Amniotic stem cell (primary cell): ENCODE data around the gene TBC1D16.

Experiments
- DNase-seq: peaks from one replicate; lab custom pipeline; 2025; lab: John Stamatoyannopoulos, UW

The TBC1D16 gene

DNA sequence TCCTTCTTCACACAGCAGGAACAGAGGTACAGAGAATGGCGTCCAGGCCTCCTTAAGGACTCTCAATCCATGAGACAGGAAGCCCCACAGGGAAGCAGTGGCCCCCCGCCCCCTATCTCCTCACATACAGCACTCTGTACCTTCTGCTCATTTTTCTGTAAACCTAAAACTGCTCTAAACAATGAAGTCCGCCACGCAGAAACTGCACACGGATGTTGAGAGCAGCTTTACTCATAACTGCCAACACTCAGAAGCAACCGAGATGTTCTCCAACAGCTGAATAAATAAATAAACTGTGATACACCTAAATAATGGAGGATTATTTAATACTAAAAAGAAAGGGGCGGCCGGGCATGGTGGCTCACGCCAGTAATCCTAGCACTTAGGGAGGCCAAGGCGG, 9.9 kb downstream of the TBC1D16 start:
- DNase-seq = no peak

DNA sequence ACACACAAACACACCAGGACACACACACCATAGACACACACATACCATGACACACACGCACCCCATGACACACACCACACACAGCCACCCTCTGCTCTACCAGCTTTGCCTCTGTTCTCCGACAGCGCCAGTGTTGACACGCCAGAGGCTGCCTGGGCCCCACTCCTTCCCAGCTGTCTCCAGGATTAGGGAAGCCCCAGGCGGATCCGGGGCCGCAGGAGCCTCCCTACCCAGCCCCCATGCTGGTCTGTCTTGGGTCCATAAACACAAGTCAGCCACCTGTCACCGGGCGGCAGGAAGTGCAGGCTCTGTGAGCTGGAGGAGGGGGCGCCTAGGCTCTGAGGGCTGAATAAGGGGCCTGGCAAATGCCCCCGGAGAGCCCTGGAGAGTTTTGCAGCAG, 10.5 kb downstream of the TBC1D16 start:
- no peak for DNase-seq

DNA sequence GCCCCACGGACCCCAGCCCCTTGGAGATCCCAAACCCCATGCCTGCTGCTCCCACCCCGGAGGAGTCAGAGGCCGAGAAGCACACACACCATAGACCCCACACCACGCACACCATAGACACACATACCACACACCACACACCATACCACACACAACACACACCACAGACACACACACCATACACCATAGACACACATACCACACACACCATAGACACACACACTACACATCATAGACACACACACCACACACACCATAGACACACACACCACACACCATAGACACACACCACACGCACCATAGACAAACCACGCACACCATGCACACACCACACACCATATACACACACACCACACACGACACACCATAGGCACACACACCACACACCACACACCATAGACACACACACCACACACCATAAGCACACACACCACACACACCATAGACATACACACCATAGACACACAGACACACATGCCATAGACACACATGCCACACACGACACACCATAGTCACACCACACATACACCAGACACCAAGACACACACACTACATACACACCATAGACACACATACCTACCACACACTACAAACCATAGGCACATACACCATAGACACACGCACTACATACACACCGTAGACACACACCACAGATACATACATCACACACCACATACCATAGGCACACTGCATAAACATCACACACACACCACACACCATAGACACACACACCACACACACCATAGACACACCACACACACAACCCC, 11.3 kb downstream of the TBC1D16 start:
- DNase-seq = no peak

DNA sequence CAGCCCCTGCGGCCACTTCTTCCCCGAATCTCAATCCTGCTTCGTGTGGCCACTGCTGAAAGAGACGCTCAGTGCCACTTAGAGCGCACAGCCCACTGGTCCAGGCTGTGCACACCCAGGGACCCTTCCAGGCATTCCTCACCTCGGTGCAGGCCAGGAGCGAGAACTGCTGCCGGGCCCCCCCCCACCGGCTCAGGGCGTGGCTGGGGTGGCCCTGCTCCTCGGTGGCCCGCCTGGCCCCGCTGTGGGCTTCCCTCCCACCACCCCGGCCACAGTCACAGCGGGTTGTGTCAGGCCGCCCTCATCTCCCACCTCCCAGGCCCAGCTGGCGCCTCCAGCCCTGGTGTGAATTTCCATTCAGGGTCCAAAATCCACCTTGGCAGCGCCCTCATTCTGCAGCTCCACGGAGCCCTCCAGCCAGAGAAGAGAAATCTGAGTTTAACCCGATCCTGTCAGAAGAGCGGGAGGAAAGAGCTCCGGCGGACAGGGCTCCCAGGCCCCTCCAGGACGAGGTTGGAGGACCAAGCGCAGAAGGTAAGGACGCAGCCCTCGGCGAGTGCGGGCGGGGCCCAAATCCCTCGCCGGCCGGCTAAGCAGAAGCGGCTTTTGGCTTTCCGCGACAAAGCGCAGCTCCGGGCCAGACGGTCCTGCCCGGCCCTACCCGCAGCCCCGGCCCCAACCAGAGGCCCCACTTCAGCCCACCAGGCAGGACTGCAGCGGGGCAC, 12.0 kb downstream of the TBC1D16 start:
- no peak for DNase-seq

DNA sequence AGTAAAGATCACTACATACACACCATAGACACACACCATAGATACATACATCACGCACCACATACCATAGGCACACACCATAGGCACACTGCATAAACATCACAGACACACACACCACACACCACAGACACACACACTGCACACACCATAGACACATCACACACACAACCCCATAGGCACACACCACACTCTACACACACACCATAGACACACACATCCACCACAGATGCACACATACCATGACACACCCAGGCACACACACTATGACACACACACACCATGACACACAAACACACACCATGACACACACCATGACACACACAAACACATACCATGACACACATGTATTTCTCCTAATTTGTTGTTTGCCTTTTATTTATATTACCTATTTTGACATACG, 14.1 kb downstream of the TBC1D16 start:
- no peak for DNase-seq

DNA sequence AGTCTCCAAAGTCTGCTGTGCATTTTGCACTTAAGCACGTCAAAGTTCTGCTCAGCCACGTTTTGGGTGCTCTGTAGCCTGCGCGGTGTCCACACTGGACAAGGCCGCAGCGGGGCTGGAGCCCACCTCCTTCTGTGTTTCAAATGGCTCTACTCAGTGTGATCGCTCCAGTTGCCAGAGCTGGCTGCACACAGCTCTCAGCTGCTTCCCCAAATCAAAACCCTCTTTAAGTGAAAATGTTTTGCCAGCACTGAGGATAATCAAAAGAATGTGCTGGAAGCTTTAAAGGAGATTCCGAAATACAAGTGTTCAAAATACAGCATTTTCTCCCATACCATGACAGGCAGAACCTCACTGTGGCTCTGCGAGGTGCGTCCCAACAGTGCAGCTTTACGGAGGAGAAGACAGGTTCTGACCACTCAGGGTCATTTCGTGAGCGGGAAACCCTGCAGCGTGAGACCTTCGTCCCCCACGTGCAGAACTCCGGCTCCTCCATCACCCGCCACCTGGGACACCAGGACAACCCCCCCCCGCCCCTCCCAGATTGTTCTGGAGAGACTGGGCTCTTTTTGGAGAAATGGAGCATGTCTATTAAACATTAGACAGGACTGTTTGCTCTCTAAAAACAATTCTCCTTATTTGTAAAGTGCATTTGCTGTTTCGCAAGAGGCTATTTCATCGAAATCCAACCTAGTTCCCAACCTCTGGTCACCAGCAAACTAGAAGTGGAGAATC, 16.6 kb downstream of the TBC1D16 start:
- DNase-seq = no peak

DNA sequence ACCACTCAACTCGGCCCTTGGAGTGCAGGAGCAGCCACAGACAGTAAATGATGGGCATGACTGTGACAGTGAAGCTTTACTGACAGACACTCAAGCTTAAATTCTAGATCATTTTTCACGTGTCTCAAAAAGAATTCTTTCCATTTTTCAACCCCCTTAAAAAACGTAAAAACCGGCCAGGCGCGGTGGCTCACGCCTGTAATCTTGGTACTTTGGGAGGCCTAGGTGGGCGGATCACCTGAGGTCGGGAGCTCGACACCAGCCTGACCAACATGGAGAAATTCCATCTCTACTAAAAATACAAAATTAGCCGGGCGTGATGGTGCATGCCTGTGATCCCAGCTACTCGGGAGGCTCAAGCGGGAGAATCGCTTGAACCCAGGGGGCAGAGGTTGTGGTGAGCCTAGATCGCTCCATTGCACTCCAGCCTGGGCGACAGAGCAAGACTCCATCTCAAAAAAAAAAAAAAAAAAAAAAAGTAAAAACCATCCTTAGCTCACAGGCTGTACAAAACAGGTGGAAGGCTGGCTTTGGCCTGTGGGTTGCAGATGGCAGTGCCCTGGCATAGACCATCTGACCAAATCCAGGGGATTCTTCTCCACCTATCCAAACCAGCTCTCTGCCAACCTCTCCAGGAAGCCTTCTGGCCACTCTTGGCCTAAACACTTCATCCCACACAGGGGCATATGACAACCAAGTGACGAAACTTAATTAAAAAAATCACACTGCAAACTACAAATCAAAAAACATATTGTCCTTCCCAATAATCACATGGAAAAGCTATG, 18.3 kb downstream of the TBC1D16 start:
- DNase-seq = no peak

DNA sequence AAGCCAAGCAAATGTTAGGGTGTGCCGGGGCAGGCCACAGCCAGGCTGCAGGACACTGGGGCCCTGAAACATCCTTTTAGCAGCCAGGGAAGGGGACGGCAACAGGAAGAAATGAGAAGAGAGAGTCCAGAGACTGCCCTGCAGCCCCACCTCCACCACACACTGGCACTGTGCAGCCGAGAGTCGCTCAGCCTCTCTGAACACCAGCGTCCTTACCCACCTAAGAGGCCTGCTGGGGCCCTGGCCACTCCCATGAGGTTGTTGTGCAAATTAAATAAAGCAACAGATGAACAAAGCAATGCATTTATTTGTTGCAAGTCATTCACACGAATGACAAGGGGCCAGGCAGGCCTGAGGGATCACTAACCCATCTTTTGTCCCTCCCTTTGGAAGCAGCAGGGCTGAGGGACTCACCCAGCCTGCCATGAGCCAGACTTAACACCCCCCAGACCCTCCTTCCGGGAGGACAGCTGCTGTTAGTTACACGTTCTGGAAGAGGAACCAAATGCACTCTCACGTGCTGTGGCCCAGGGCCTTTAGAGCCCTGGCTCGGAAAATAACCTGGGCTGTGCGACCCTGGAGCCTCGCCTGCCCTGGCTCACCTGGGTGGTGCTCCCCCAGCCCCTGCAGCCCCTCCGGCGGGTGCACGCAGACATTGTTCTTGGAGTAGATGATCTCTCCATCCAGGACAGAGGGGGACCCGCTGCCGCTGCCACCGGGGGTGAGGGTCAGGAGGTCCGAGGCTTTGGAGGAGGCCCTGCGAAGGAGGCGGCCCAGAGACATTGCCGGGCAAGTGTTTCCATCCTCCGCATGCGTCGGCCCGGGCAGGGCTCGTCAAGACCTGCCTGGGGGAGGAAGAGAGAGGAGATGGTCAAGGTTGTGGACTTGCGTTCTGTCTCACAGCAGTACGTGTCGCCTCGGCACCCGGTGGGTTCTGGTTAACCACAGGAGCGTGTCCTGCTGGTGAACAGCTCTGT, 22.6 kb downstream of the TBC1D16 start:
- no peak for DNase-seq

DNA sequence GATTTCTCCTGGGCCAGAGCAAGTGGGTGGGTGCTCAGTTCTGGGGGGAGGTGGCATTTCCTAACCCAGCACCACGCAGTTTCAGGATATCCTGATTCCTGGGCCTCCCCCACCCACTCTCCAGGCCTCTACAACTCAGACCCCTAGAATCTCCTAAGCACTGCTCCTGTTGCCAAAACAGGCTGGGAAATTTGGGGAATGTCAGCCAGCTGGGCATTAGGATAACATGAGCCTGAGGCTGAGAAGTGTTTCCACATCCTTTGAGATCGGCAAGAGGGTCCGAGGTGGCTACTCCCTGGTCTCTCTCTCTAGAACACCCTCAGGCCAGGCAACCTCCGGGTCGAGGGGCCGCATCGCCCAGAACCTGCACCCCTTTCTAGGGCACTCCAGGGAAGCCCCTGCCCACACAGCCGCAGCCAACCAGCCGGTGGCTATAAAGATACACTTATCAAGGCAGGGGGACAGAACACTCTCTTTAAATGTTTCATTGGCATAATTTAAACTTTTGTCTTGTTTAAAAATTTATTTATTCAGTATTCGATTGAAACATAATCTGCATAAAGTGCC, 23.6 kb downstream of the TBC1D16 start:
- no peak for DNase-seq

DNA sequence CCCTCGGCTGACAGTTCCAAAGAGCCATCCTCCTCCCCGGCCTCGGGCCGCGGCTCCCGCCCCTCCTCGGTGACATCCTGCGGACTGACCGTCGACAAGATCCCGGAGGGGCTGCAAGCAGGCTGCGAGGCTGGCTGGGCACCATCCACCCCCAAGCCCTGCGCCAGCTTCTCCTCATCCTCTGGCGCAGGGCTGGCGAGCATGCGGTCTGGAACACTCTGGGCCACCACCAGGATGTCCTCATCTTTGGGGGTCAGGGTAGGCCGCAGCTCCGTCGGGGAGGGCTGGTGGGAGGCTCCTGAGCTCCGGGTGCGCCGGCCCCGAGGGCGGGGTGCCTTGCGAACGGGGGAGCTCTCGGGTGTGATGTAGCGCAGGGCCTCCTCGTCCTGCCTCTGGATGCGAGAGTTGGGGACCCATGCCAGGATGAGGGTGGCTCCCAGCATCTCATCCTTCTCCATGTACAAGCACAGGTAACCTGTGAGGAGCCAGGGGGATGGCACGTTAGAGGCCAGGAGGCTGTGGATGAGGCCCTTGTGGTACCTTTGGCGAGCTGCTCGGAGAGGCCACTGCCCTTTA, 25.3 kb downstream of the TBC1D16 start:
- no peak for DNase-seq

DNA sequence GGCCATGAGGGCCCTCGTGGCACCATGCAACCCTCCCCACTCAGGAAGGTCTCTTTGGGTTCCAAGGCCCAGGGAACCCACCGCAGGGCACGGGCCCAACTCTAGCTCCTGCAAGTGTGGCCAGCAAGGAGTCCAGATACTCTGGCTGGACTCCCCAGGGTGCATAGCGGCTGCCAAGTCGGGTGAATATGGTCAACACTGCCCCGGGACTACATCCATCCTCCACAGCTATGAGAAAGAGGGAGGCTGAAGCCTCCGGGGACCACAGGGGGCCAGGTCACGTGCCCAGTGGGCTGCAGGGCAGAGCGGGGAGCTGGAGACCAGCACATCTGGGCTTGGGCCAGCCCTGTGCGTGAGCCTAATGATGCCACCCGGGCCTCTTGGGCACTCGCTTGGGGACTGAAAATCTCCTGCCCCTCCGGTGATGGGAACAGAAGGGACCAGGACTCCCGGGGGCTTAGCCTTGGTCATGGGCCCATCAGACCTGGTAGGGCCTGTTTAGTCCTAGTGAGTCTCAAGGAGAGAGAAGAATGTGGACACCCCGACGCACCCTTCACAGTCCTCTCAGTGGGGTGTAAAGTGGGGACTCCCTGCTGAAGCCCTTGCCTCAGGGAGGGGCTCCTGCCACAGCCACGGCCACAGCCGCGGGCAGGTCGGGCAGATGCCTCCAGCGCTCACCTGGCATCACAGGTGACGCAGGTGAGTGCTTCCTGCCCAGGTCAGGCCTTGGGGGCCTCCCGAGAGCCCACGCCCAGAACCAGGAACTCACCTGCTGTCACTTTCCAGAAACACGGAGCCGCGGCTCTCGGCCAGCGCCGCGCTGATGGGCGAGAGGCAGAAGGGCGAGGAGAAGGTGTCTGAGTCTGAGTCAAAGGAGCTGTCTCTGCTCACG, 26.0 kb downstream of the TBC1D16 start:
- no peak for DNase-seq

DNA sequence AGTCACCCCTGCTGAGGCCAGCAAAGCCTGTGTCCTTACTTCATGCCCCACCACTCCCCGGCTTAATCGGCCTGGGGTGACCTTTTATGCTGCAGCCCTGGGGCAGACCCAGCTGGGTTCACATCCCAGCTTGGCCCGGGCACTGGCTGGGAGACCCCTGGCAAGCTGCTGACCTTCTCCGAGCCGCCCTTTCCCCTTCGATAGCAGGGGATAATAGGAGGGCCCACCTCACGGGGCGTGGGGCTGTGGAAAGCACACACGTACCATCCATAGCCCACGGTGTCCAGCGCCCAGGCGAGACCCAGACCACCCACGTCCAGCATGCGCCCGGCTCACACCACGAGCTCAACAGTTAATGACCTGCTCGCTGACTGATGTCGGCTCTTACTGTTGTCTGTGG, 26.8 kb downstream of the TBC1D16 start:
- DNase-seq = no peak

DNA sequence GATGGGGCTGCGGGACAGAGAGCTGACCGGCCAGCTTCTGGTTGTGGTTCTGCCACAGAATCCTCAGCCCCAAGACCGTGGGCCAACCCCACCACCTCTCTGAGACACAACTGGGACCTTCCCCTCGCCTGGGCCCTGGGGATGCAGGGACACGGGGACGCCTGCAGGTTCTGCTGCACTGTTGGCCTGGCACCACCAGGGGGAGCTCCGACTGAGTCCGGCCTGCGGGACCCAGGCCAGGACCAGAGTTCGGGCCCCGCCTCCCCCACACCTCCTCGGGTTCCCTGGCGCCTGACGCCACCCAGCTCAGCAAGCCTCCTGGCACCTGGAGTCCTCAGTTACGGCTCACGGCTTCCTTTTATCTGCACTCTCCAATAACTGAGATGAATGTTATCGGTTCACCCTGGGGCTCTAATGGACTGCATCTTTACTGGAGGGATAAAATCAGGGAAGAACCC, 27.3 kb downstream of the TBC1D16 start:
- DNase-seq = peak; percentile 32

DNA sequence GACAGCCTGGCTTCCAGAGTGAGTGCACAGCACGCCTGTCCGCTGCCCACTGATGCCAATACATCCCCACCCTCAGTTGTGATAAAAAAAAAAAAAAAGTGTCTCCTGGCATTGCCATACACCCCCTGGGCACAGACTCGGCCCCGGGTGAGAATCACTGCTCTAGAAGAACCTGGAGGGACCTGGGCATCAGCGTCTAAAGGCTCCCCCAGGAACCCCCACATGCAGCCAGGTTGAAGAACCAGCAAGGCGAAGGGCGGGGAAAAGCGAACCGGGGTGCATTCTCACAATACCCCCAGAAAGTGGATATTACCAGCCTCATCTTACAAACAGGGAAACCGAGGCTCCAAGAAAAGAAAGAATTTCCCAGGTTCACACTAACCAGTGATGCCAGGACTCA, 27.7 kb downstream of the TBC1D16 start:
- DNase-seq = no peak

DNA sequence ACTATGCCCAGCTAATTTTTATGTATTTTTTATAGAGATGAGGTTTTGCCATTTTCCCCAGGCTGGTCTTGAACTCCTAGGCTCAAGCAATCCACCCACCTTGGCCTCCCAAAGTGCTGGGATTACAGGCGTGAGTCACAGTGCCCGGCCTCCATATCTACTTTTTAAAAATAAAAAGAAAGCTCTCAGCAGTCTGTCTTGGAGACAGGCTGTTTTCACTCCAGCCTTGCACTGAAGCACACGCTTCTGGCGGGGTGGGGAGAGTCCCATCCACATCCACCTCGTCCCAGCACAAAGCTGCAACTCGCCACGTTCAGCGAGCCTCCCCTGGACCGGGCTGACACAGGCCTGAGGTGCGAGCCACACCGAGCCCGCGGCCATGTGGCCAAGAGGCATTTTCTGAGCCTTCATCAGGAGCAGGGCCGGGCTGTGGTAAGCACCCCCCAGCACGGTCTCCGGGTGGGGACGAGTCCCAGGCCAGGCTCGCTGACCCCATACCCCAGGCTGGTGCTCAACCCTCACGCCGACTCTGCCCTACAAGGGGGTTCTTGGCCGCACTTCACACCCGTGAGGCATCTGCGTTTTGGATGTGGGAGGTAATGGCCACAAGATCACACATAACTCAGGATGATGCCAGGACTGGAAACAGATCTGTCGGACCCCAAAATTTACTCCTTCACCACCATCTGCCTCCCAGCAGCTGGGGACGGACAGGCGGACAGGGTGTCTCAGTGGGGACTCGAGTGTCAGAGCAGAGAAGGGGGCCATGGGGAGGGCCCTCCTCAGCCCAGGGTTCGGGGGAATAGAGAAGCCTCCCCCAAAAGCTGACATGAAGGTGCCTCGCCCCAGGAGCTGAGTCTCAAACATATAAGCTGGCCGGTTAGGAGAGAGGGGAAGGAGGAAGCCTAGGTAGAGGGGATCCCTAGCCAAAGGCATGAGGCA, 28.6 kb downstream of the TBC1D16 start:
- no peak for DNase-seq

DNA sequence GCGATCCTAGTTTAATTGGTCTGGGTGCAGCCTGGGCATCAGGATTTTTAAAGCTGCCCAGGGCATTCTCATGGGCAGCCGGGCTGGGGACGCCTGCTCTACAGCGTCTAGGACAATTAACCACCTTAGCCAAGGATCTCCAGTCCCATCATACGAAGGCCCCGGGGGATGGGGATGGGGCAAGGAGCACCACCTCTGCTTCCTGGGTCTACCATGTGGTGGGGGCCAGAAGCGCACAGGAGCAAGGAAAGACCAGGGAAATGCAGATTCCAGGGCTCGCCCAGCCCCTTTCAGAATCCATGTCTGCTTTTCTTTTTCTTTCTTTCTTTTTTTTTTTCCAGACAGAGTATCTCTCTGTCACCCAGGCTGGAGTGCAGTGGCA, 29.3 kb downstream of the TBC1D16 start:
- no peak for DNase-seq

DNA sequence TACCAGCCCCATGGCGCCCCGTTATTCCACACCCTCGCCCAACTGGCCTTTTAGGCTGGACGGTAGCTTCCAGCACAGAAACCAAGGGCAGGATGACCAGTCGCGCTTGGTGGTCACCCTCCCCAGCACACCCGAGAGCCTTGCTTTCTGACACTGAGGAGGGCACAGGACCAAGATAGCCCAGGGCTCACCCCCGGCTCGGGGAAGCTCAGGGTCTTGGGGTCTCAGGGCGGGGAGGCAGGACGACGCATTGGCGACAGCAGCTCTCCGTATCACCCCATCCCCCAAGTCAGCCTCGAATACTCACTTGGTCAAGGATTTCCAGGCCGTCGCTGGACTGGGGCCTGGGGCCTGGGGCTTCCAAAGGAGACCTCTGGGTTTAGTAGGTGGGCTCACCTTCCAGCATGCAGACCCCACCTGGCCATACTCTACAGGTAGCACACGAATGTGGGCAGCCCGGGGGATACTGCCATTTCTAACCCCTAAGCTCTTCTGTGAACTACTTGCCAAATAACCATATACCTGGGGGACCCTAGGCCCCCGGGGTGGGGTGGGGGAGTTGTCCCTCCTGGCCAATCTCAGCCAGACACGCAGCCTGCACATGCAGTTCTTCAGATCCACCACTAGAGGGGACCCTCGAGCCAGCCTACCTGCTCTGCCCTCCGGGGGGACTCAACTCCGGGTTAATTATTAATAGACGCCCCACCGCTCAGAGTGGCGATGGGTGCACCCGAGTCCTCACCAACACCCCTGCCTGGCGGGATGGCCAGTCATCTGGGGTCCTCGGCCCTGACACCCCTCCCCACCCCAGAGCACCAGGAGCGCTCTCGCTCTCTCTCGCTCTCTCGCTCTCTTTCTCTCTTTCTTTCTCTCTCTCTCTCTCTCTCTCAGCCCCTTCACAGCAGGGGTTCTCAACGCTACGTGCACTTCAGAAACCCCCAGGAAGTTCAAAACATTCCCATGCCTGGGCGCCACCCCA, 30.0 kb downstream of the TBC1D16 start:
- no peak for DNase-seq
